CD4-positive, CD25-positive, alpha-beta regulatory T cell (primary cell): ENCODE results near the gene THAP12. TPM values are rescaled to one million over a fixed set of nuclear protein-coding genes. Genes with fewer than 3 reads are reported as not detected.
"Not testable (repeated sequence)": the region's sequence is repeated elsewhere in the genome, so short reads cannot be mapped to it uniquely, and the experiment has no call there.

Source experiments
- ATAC-seq, 2 donors: fragments of 150-1000 bp; cut with Tn5 transposase; one replicate each; pipeline ENCODE4 v1.10.0; 2021; ENCODE audit warnings: low read depth in 2 of 2, moderate number of reproducible peaks in 2 of 2, moderate library complexity in 1 of 2
- DNase-seq, 3 donors: peaks; one replicate each; pipeline versions ENCODE4 v3.0.0 to v3.0.0-alpha.2; 2012 to 2022; ENCODE audit warnings: mixed read lengths in 1 of 3
- H3K27ac ChIP-seq: one replicate; pipeline ENCODE4 v1.7.0; 2013; ENCODE audit warnings: mild to moderate bottlenecking, low read length; ENCODE audit not compliant: insufficient read depth, poor library complexity, severe bottlenecking
- H3K27me3 ChIP-seq: one replicate; pipeline ENCODE4 v1.7.0; 2013; ENCODE audit warnings: low read length; ENCODE audit not compliant: control insufficient read depth, insufficient read depth
- H3K36me3 ChIP-seq: one replicate; pipeline ENCODE4 v1.7.0; 2013; ENCODE audit warnings: mild to moderate bottlenecking, low read length, moderate library complexity; ENCODE audit not compliant: control insufficient read depth, insufficient read depth
- H3K4me1 ChIP-seq: 2 replicates; pipeline ENCODE4 v1.7.0; 2013; ENCODE audit warnings: mild to moderate bottlenecking, low read length; ENCODE audit not compliant: insufficient read depth, control insufficient read depth, poor library complexity, severe bottlenecking
- H3K4me3 ChIP-seq: one replicate; pipeline ENCODE4 v1.7.0; 2013; ENCODE audit warnings: low read depth, mild to moderate bottlenecking, low read length, moderate library complexity
- H3K9me3 ChIP-seq, 2 experiments: 1 replicate in 1 of 2; 2 replicates in 1 of 2; pipeline ENCODE4 v1.7.0; 2013; ENCODE audit warnings: low read length in 2 of 2, mild to moderate bottlenecking in 1 of 2, moderate library complexity in 1 of 2; ENCODE audit not compliant: control insufficient read depth in 2 of 2
- H3K27ac Mint-ChIP-seq, 3 donors: one replicate each; pipeline ENCODE4 v1.8.0; 2020 to 2022; ENCODE audit warnings: mild to moderate bottlenecking in 3 of 3, mixed read lengths in 3 of 3, moderate library complexity in 2 of 3
- H3K27me3 Mint-ChIP-seq: one replicate; pipeline ENCODE4 v1.8.0; 2022; ENCODE audit warnings: mild to moderate bottlenecking, mixed read lengths
- H3K36me3 Mint-ChIP-seq: one replicate; pipeline ENCODE4 v1.8.0; 2020; ENCODE audit warnings: mixed read lengths
- H3K4me1 Mint-ChIP-seq, 4 donors: one replicate each; pipeline ENCODE4 v1.8.0; 2020 to 2022; ENCODE audit warnings: mixed read lengths in 4 of 4, mild to moderate bottlenecking in 1 of 4
- H3K4me3 Mint-ChIP-seq, 4 donors: one replicate each; pipeline ENCODE4 v1.8.0; 2020 to 2022; ENCODE audit warnings: mild to moderate bottlenecking in 4 of 4, mixed read lengths in 4 of 4, moderate library complexity in 3 of 4
- H3K9me3 Mint-ChIP-seq, 7 donors: one replicate each; pipeline ENCODE4 v1.8.0; 2020 to 2022; ENCODE audit warnings: mixed read lengths in 7 of 7, mild to moderate bottlenecking in 3 of 7, moderate library complexity in 2 of 7
- polyA plus RNA-seq, 4 donors: library from polyadenylated mRNA; unstranded; fragments of 300-500 nt; fragmentation: Illumina TruSeq; gene quantifications; one replicate each; pipeline ENCODE4 v1.2.3, GENCODE V29; 2021
- total RNA-seq: library from RNA; stranded (reverse); gene quantifications from one replicate; pipeline ENCODE4 v1.2.3, GENCODE V29; 2022

THAP12 gene
- total and polyA plus RNA-seq, 5 donors from 2014 or later: 51.2 to 71.0 (median 65.0) TPM

DNA sequence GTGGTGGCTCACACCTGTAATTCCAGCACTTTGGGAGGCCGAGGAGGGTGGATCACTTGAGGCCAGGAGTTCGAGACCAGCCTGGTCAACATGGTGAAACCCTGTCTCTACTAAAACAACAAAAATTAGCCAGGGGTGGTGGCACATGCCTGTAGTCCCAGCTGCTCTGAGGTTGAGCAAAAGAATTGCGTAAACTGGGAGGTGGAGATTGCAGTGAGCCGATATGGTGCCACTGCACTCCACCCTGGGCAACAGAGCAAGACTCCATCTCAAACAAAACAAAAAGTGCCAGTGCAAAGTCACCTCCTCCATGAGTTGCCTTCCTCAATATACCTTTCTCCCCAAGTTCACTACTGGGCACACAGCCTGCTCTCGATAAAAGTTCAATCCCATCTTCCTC is 61.1 kb downstream of the THAP12 start:
- not testable (repeated sequence) for H3K9me3 ChIP-seq, H3K36me3 ChIP-seq, H3K4me1 ChIP-seq, DNase-seq, H3K27me3 ChIP-seq, H3K36me3 Mint-ChIP-seq, H3K27ac Mint-ChIP-seq, ATAC-seq, H3K4me3 ChIP-seq, H3K4me3 Mint-ChIP-seq, H3K27ac ChIP-seq, H3K9me3 Mint-ChIP-seq
- H3K4me1 Mint-ChIP-seq: peaks cover 0 to 20% (median 3%) of the 10 kb centered on the region in 4 donors
- H3K27me3 Mint-ChIP-seq: peaks cover 56% of the 10 kb centered on the region

DNA sequence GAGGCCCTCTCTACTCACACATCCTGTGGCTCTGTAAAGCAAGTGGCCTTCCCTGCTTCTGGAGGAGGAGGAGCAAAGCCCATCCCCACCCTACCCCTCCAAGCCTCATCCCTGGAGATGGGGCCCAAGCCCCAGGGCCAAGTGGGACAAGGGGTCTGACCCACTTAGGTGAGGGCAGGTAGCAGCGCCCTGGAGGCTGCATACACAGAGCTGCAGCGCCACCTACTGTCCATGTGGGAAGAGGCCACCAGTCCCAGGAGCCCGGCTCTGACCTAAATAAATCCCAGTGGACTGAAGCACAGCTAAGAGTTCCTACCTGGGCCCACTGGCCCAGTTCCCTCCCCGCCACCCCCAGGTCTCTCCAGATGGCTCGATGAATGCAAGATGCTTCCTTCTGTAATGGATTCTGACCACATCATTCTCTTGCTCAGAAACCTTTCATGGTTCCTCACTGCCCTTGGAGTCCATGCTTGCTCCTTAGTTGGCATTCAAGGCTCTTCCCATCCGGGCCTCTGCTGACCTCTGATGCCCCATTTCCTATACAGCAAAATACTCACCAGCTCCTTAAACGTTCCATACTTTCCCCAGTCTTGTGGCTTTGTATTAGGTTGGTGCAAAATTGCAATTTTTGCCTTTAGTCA is 62.1 kb downstream of the THAP12 start:
- ATAC-seq (peak; percentile 87), DNase-seq (peak; percentile 75 to 81 (median 79))
- Mint-ChIP-seq H3K27ac (peak overlapping the region in 1 of 3 donors; percentile 9), H3K9me3 (no peaks in the 10 kb centered on the region), H3K36me3 (no peaks in the 10 kb centered on the region), H3K27me3 (peaks cover 47% of the 10 kb centered on the region), H3K4me1 (peaks cover 0 to 15% (median 3%) of the 10 kb centered on the region in 4 donors), H3K4me3 (no peak overlapping the region)
- H3K4me3 ChIP-seq: no peak overlapping the region
- no peaks in the 10 kb centered on the region for H3K9me3 ChIP-seq
- H3K27ac ChIP-seq: no peak overlapping the region
- H3K4me1 ChIP-seq: peaks cover 5% of the 10 kb centered on the region
- H3K27me3 ChIP-seq: peaks cover 5% of the 10 kb centered on the region
- no peaks in the 10 kb centered on the region for H3K36me3 ChIP-seq

DNA sequence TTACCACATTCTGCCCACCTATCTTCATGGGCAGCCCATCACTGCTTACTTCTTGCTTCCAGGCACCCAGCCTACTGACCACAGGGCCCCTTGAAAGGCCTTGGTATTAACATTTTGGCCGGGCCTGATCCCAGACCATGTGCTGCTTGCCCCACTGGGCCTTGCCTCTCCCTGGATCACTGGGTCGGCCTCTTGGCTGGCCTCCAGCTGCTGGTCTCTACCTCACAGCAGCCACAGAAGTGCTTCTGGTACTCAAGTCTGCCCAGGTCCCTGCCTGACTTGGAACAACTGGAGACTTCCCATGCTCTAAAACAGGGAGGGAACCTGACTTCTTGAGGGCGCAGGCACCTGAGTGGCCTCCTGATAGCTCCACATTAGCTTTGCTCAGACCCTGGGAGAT is 63.6 kb downstream of the THAP12 start:
- H3K4me1 ChIP-seq: peaks cover 1% of the 10 kb centered on the region
- H3K4me1 Mint-ChIP-seq: no peaks in the 10 kb centered on the region
- no peak for ATAC-seq

DNA sequence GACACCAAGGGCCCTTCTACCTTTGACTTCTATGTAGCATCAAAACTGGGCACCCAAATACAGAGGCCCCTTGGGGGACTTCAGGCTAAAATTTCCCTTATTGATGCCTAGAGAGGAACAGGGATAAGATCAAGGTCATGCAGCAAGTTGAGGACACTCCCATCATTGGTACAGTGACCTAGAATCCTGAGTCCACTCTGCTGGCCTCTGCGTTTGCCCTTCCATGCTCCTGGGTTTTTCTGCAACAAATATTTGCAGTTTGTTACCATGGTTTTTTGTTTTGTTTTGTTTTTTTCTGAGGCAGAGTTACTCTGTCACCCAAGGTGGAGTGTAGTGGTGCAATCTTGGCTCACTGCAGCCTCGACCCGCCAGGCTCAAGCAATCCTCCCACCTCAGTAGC is 64.2 kb downstream of the THAP12 start:
- no peaks in the 10 kb centered on the region for H3K36me3 ChIP-seq
- DNase-seq: no peak
- H3K27ac Mint-ChIP-seq: no peak overlapping the region
- H3K4me3 Mint-ChIP-seq: no peak overlapping the region
- H3K4me1 Mint-ChIP-seq: no peaks in the 10 kb centered on the region
- H3K9me3 Mint-ChIP-seq: no peaks in the 10 kb centered on the region
- H3K9me3 ChIP-seq: no peaks in the 10 kb centered on the region
- no peak for ATAC-seq
- H3K36me3 Mint-ChIP-seq: peaks cover 4% of the 10 kb centered on the region
- H3K4me1 ChIP-seq: no peaks in the 10 kb centered on the region
- peaks cover 32% of the 10 kb centered on the region for H3K27me3 Mint-ChIP-seq
- no peak overlapping the region for H3K4me3 ChIP-seq
- H3K27ac ChIP-seq: no peak overlapping the region
- peaks cover 5% of the 10 kb centered on the region for H3K27me3 ChIP-seq

More for the DNA sequence above, 63.6 kb downstream of the THAP12 start:
- Mint-ChIP-seq H3K9me3 (no peaks in the 10 kb centered on the region), H3K27me3 (peaks cover 35% of the 10 kb centered on the region), H3K27ac (no peak overlapping the region), H3K36me3 (peaks cover 4% of the 10 kb centered on the region), H3K4me3 (no peak overlapping the region)
- H3K27me3 ChIP-seq: peaks cover 5% of the 10 kb centered on the region
- no peak for DNase-seq
- H3K9me3 ChIP-seq: no peaks in the 10 kb centered on the region
- no peaks in the 10 kb centered on the region for H3K36me3 ChIP-seq
- H3K4me3 ChIP-seq: no peak overlapping the region
- no peak overlapping the region for H3K27ac ChIP-seq

DNA sequence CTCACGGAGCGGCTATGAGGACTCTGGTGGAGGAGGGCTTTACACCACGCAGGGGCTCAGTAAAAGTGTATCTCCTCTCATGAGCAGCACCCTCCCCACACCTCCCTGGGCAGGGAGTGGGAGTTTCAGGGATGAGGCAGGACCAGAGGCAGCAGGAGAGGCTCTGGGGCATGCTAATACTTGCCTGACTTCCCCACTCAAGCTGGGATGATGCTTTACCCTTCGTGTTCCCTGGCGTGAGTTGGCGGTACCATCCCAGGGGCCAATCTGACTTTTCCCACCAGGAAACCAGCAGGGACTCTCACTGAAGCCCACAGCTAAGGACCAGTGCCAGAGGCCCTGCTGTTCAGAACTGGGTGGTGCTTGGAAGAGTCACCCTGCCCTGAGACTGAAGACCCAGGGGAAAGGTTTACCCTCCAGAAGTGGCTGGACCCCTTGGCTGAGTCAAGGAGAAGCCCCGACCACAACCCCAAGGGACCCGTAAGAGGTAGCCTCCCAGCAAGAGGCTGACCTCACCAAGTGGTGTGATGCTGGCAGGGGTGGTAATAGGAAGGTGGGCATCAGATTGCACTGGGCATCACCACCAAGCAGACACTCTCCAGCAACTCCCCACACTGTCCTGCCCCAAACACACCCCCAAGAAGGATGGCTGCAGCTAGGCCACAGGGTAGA is 65.6 kb downstream of the THAP12 start:
- no peak for DNase-seq
- Histone ChIP-seq H3K27me3 (peaks cover 4% of the 10 kb centered on the region), H3K4me1 (no peaks in the 10 kb centered on the region), H3K27ac (no peak overlapping the region), H3K9me3 (no peaks in the 10 kb centered on the region), H3K36me3 (no peaks in the 10 kb centered on the region), H3K4me3 (no peak overlapping the region)
- H3K36me3 Mint-ChIP-seq: peaks cover 4% of the 10 kb centered on the region
- H3K27me3 Mint-ChIP-seq: peaks cover 18% of the 10 kb centered on the region
- no peak overlapping the region for H3K4me3 Mint-ChIP-seq
- no peaks in the 10 kb centered on the region for H3K4me1 Mint-ChIP-seq
- no peak for ATAC-seq
- H3K9me3 Mint-ChIP-seq: no peaks in the 10 kb centered on the region
- no peak overlapping the region for H3K27ac Mint-ChIP-seq

DNA sequence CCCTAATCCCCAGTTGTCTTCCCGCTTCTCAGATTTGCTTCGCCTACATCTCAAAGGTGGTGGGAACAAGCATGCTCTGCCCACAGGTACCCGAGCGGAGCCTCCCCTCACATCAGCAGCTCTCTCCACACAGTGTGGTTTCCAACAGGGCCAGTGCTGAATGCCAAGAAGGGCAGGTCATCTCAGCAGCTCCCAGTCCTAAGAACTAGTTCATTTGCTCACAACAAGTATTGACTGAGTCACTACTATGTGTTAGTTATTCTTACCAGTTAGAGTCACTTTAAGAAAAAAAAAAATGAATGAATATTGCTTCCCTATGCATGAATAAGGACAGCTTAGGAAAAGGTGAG is 66.2 kb downstream of the THAP12 start:
- no peak for ATAC-seq
- H3K4me3 ChIP-seq: no peak overlapping the region
- H3K9me3 Mint-ChIP-seq: no peaks in the 10 kb centered on the region
- no peaks in the 10 kb centered on the region for H3K27me3 ChIP-seq
- no peak overlapping the region for H3K27ac ChIP-seq
- no peaks in the 10 kb centered on the region for H3K36me3 ChIP-seq
- no peaks in the 10 kb centered on the region for H3K9me3 ChIP-seq
- H3K4me1 ChIP-seq: no peaks in the 10 kb centered on the region
- H3K27me3 Mint-ChIP-seq: peaks cover 12% of the 10 kb centered on the region
- DNase-seq: no peak
- H3K4me1 Mint-ChIP-seq: no peaks in the 10 kb centered on the region
- no peak overlapping the region for H3K4me3 Mint-ChIP-seq
- no peak overlapping the region for H3K27ac Mint-ChIP-seq
- peaks cover 4% of the 10 kb centered on the region for H3K36me3 Mint-ChIP-seq

DNA sequence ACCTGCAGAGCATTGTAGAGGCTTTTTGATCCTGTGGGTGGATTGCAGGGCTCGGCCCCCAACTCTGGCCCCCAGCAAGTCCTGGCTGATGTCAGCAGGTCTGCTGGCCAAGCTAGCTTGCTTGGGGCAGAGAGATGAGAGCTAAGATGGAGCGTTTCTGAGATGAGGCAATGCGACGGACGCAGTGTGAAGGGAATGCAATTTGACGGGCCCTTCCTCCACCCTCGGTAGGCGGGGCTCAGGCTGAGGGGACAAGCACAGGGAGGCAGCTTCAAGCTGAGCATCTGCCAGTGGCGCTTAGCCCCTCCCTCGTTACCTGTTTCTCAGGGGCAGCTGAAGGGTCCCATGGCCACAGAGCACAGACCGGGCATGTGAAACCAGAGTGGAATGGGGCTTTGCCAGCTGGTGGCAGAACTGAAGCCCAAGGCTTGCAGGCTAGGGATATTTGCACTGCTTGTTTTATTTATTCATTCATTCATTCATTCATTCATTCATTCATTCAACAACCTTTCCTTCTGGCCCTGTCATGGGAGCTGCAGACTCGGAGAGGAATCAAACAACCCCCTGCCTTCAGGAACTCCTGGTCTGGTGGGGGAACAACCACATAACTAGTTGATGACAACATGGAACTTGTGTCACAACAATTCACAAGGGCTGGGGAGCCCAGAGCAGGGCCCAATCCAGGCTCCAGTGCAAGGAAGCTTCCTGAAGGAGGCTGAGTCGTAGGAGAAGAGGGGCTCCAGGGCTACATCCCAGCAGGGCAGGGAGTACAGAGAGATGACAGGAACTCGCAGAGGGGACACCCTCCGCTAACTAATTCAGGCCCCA is 66.8 kb downstream of the THAP12 start:
- peaks cover 8% of the 10 kb centered on the region for H3K27me3 Mint-ChIP-seq
- Histone ChIP-seq H3K27me3 (no peaks in the 10 kb centered on the region), H3K4me1 (no peaks in the 10 kb centered on the region), H3K36me3 (no peaks in the 10 kb centered on the region), H3K4me3 (no peak overlapping the region), H3K27ac (no peak overlapping the region), H3K9me3 (no peaks in the 10 kb centered on the region)
- no peaks in the 10 kb centered on the region for H3K4me1 Mint-ChIP-seq
- no peak overlapping the region for H3K4me3 Mint-ChIP-seq
- ATAC-seq (no peak), DNase-seq (no peak)
- peaks cover 4% of the 10 kb centered on the region for H3K36me3 Mint-ChIP-seq
- H3K9me3 Mint-ChIP-seq: no peaks in the 10 kb centered on the region
- no peak overlapping the region for H3K27ac Mint-ChIP-seq
